ENCODE results near the gene FBXO44. TPM values are rescaled to one million over a fixed set of nuclear protein-coding genes. Genes with fewer than 3 reads are reported as not detected.

The FBXO44 gene
- total RNA-seq, 1 experiment from 2014 or later = 24.5 TPM

- Histone ChIP-seq H2BK20ac (ENCODE audit: low read depth, low read length, poor library complexity, severe bottlenecking) (no peak overlapping the region), H3K27me3 (ENCODE audit: insufficient read depth, low read length) (no peaks in the 10 kb centered on the region; the same call in 1 of the 2 replicates), H2AFZ (ENCODE audit: low read length) (no peak overlapping the region), H4K8ac (replicated peaks; ENCODE audit: insufficient read length, low read depth, low read length) (no peak overlapping the region), H2BK5ac (ENCODE audit: insufficient read length, low read length) (no peak overlapping the region), H3K23me2 (ENCODE audit: insufficient read length, low read depth, low read length, poor library complexity, severe bottlenecking) (no peaks in the 10 kb centered on the region), H3K4ac (ENCODE audit: low read depth, low read length) (no peak overlapping the region), H3K79me2 (ENCODE audit: insufficient read depth, low read length) (no peaks in the 10 kb centered on the region), H3K4me1 (ENCODE audit: insufficient read depth, low read length) (no peaks in the 10 kb centered on the region), H3K14ac (ENCODE audit: insufficient read depth, low read length) (no peak overlapping the region), H3T11ph (ENCODE audit: low read length) (no peak overlapping the region), H3K4me2 (ENCODE audit: insufficient read depth, insufficient read length, low read length) (no peak overlapping the region), H4K20me1 (ENCODE audit: control insufficient read depth, insufficient read depth, insufficient read length) (no peaks in the 10 kb centered on the region), H3K9ac (ENCODE audit: extremely low read depth, insufficient read length, low read length) (no peak overlapping the region), H2BK15ac (ENCODE audit: low read depth, low read length) (no peak overlapping the region), H2BK120ac (ENCODE audit: low read depth, low read length, poor library complexity, severe bottlenecking) (no peak overlapping the region), H3K79me1 (ENCODE audit: insufficient read depth, low read depth, low read length, poor library complexity, severe bottlenecking) (no peaks in the 10 kb centered on the region), H3K18ac (ENCODE audit: insufficient read length, low read depth, low read length) (no peak overlapping the region), H3K23ac (ENCODE audit: insufficient read length, low read depth, low read length) (no peak overlapping the region), H3K9me3 (ENCODE audit: control insufficient read depth, low read depth, low read length) (no peaks in the 10 kb centered on the region), H4K5ac (ENCODE audit: insufficient read length, low read depth, low read length) (no peak overlapping the region), H4K91ac (ENCODE audit: insufficient read length, low read depth, low read length) (no peak overlapping the region), H2BK12ac (ENCODE audit: insufficient read length, low read depth, low read length) (no peak overlapping the region), H3K27ac (ENCODE audit: insufficient read length, low read depth, low read length) (no peak overlapping the region), H3K56ac (ENCODE audit: insufficient read length, low read depth, low read length) (no peak overlapping the region), H2AK5ac (ENCODE audit: insufficient read length, low read length) (no peak overlapping the region)
- Mint-ChIP-seq H3K27me3 (ENCODE audit: low read depth) (peaks cover 9% of the 10 kb centered on the region), H3K4me3 (no peak overlapping the region), H3K36me3 (ENCODE audit: insufficient read depth in 1 of 3, low read depth in 3 of 3) (no peaks in the 10 kb centered on the region), H3K4me1 (peaks cover 3% of the 10 kb centered on the region in 2 experiments), H3K27ac (no peak overlapping the region), H3K9me3 (peaks cover 0 to 3% of the 10 kb centered on the region in 2 experiments; a peak in 1 of 5 replicates)
- no peak for DNase-seq
- TF ChIP-seq CTCF (conservative IDR thresholded peaks at IDR 0.05) = no peak
- WGBS (ENCODE audit: extremely low coverage, insufficient read length, low lambda C conversion rate) = no CpG with 5 or more reads among the region's 5 CpGs
Measured at GRCh38 chr1:11638121-11638520, 16.6 kb upstream of the FBXO44 start.

All from H9 (cell line).